Endothelial cell of umbilical vein (primary cell): ENCODE results near the gene PDSS2. TPM values are rescaled to one million over a fixed set of nuclear protein-coding genes. Genes with fewer than 3 reads are reported as not detected.

Experiments
- BruUV-seq: library from RNA; stranded (reverse); fragments of 400-500 nt; replicated peaks from 2 replicates; lab custom pipeline; 2021; lab: Mats Ljungman, UMichigan
- CTCF ChIA-PET: fragments of 300-600, 350-600 bp; sonication (Branson Sonifier 250); formaldehyde crosslinking; loops from one replicate; lab custom pipeline; 2021; ENCODE audit warnings: antibody characterized with exemption, inconsistent platforms; lab: Charles Lee
- POLR2A ChIA-PET: fragments of 300-600, 350-600 bp; sonication (Branson Sonifier 250); formaldehyde crosslinking; loops from one replicate; lab custom pipeline; 2021; ENCODE audit warnings: antibody characterized with exemption, inconsistent platforms; lab: Charles Lee
- DNase-seq: peaks from one replicate; pipeline ENCODE4 v3.0.0-alpha.2; 2011; ENCODE audit warnings: low read depth, low spot score
- FAIRE-seq: peaks from 2 replicates; lab custom pipeline; 2011; peaks lifted over from hg19 to GRCh38; lab: Jason Lieb, UNC
- H2AFZ ChIP-seq: 2 replicates; pipeline ENCODE4 v1.6.0; 2012; ENCODE audit warnings: low read depth, low read length, control low read depth, inconsistent platforms
- H3K27ac ChIP-seq: 2 replicates; pipeline ENCODE4 v1.5.1; 2011; ENCODE audit warnings: low read depth, mild to moderate bottlenecking, control low read depth, low read length, moderate library complexity; ENCODE audit not compliant: insufficient read depth
- H3K27me3 ChIP-seq, 2 experiments: 2 replicates each; pipeline versions ENCODE4 v1.6.0 to v1.6.1; 2011; ENCODE audit warnings: low read length in 2 of 2, mixed read lengths in 1 of 2; ENCODE audit not compliant: control insufficient read depth in 2 of 2, insufficient read depth in 2 of 2
- H3K36me3 ChIP-seq, 2 experiments: 2 replicates in 1 of 2; 3 replicates in 1 of 2; pipeline ENCODE4 v1.5.1; 2011; ENCODE audit warnings: low read length in 2 of 2, mild to moderate bottlenecking in 1 of 2, moderate library complexity in 1 of 2; ENCODE audit not compliant: control insufficient read depth in 2 of 2, insufficient read depth in 2 of 2; ENCODE audit errors: extremely low read depth in 1 of 2
- H3K4me1 ChIP-seq: 3 replicates; pipeline ENCODE4 v1.5.1; 2011; ENCODE audit warnings: mild to moderate bottlenecking, low read length; ENCODE audit not compliant: control insufficient read depth, insufficient read depth; ENCODE audit errors: extremely low read depth
- H3K4me2 ChIP-seq: 2 replicates; pipeline ENCODE4 v1.6.1; 2011; ENCODE audit warnings: low read length, control low read depth, mixed read lengths; ENCODE audit not compliant: insufficient read depth
- H3K4me3 ChIP-seq, 3 experiments: fragments of 200-600 bp in 1 of 3; sonication (generic), shearing (Covaris generic) in 1 of 3; replicated peaks in 1 of 3; 2 replicates each; pipeline ENCODE4 v1.5.1; 2011 to 2016; ENCODE audit warnings: control low read depth in 3 of 3, low read length in 3 of 3, mild to moderate bottlenecking in 2 of 3, inconsistent platforms in 1 of 3, low read depth in 1 of 3, moderate library complexity in 1 of 3; ENCODE audit not compliant: insufficient read depth in 1 of 3
- H3K79me2 ChIP-seq: 2 replicates; pipeline ENCODE4 v1.6.0; 2012; ENCODE audit warnings: low read length, inconsistent platforms; ENCODE audit not compliant: control insufficient read depth, insufficient read depth
- H3K9ac ChIP-seq: replicated peaks from 2 replicates; pipeline ENCODE3; 2011; ENCODE audit warnings: low read length, control low read depth; ENCODE audit not compliant: insufficient read depth; ENCODE audit errors: extremely low read depth
- H3K9me1 ChIP-seq: replicated peaks from 3 replicates; pipeline ENCODE4 v1.6.0; 2011; ENCODE audit warnings: mild to moderate bottlenecking, low read length; ENCODE audit not compliant: control insufficient read depth, insufficient read depth; ENCODE audit errors: extremely low read depth
- H3K9me3 ChIP-seq: replicated peaks from 2 replicates; pipeline ENCODE4 v1.5.1; 2012; ENCODE audit warnings: low read length, inconsistent platforms; ENCODE audit not compliant: control insufficient read depth, insufficient read depth
- H4K20me1 ChIP-seq: replicated peaks from 2 replicates; pipeline ENCODE3; 2011; ENCODE audit warnings: mild to moderate bottlenecking, low read length; ENCODE audit not compliant: control insufficient read depth, insufficient read depth; ENCODE audit errors: extremely low read depth
- EZH2 ChIP-seq: IDR thresholded peaks from 2 replicates; pipeline ENCODE4 v1.6.1; 2012; ENCODE audit warnings: borderline replicate concordance, low read depth, mild to moderate bottlenecking, moderate library complexity, low read length, inconsistent platforms; ENCODE audit not compliant: severe bottlenecking
- FOS ChIP-seq: IDR thresholded peaks from 2 replicates; pipeline ENCODE4 v1.6.1; 2011; ENCODE audit warnings: mild to moderate bottlenecking, low read length, moderate library complexity, borderline replicate concordance; ENCODE audit not compliant: insufficient read depth
- GATA2 ChIP-seq: IDR thresholded peaks from 2 replicates; pipeline ENCODE4 v1.7.0; 2011; ENCODE audit warnings: low read depth, mild to moderate bottlenecking, moderate library complexity, mixed read lengths, low read length; ENCODE audit not compliant: insufficient read length, insufficient read depth
- JUN ChIP-seq: IDR thresholded peaks from 2 replicates; pipeline ENCODE4 v1.6.1; 2011; ENCODE audit warnings: borderline replicate concordance, low read depth; ENCODE audit not compliant: insufficient read length, insufficient read depth
- MYC ChIP-seq: IDR thresholded peaks from one replicate; pipeline ENCODE4 v1.6.1; 2011; ENCODE audit warnings: mild to moderate bottlenecking, low read depth, low read length
- POLR2A ChIP-seq: IDR thresholded peaks from 2 replicates; pipeline ENCODE4 v1.6.1; 2012; ENCODE audit warnings: low read depth, mild to moderate bottlenecking, control low read depth, low read length
- POLR2AphosphoS5 ChIP-seq: IDR thresholded peaks from 2 replicates; pipeline ENCODE4 v1.6.1; 2012; ENCODE audit warnings: low read depth, mild to moderate bottlenecking, control low read depth, low read length, moderate library complexity; ENCODE audit not compliant: insufficient read depth
- dilution Hi-C: fragments of 300-500 bp; cut with MboI; formaldehyde crosslinking; loops from one replicate; pipeline ENCODE4 v1.15.0; 2019; ENCODE audit warnings: low sequenced_read_pairs; ENCODE audit not compliant: extremely low pct_ligation_motif_present
- intact Hi-C: fragments of 100-400 bp; cut with micrococcal nuclease; formaldehyde crosslinking; loops from one replicate; pipeline ENCODE4 v1.10.0; 2022
- polyA plus RNA-seq, 4 experiments: library from polyadenylated mRNA; depleted of rRNA in 3 of 4; stranded (reverse) in 3 of 4; unstranded in 1 of 4; fragments of >200 nt; gene quantifications; 2 replicates each; pipeline versions ENCODE4 v1.2.1 to v1.2.3, GENCODE V29; 2011 to 2012; ENCODE audit warnings: missing spikeins in 1 of 4
- total RNA-seq: library from RNA; stranded (reverse); gene quantifications from 2 replicates; pipeline ENCODE4 v1.2.3, GENCODE V29; 2021
- TF ChIP-seq, protein P1 (sequence below), 2 donors: IDR thresholded peaks; 1 replicate in 1 of 2; 2 replicates in 1 of 2; pipeline ENCODE4 v1.5.1; 2011; ENCODE audit warnings: low read length in 2 of 2, mild to moderate bottlenecking in 2 of 2, moderate library complexity in 2 of 2, control low read depth in 1 of 2, inconsistent platforms in 1 of 2, low read depth in 1 of 2; ENCODE audit not compliant: insufficient read depth in 1 of 2; ENCODE audit errors: extremely low read depth in 1 of 2
- TF ChIP-seq, protein P2 (sequence below): IDR thresholded peaks from 2 replicates; pipeline ENCODE4 v1.6.1; 2011; ENCODE audit not compliant: insufficient read depth, insufficient read length

The PDSS2 gene
- total and polyA plus RNA-seq, 2 donors (not counting 3 experiments of a cell fraction or from before 2014, with no cell fraction given): 7.6 to 9.3 TPM

DNA sequence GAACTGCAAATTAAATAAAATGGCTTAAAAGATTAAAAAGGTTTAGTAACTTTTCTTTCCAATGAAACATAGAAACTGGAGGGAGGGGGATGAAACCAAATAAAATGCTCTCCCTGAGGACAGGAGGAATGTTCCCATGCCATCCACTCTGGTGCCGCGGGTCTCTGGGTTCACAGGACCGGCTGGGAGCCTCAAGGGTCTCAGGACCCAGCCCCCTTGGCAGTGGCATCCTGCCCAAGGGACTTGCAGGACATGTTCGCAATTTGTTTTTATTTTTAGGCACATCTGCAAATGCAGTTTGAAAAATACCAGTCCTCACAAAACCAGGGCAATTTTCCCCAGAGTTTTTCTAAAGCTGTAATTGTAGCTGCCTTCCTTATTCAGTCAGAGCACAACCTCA, 351.6 kb downstream of the PDSS2 start:
- FAIRE-seq (no peak), DNase-seq (no peak)
- no peak for TF ChIP-seq EZH2
- TF ChIP-seq POLR2A: no peak
- TF ChIP-seq FOS: no peak
- TF ChIP-seq GATA2: no peak
- no peak for TF ChIP-seq POLR2AphosphoS5
- TF ChIP-seq, protein P1, sequence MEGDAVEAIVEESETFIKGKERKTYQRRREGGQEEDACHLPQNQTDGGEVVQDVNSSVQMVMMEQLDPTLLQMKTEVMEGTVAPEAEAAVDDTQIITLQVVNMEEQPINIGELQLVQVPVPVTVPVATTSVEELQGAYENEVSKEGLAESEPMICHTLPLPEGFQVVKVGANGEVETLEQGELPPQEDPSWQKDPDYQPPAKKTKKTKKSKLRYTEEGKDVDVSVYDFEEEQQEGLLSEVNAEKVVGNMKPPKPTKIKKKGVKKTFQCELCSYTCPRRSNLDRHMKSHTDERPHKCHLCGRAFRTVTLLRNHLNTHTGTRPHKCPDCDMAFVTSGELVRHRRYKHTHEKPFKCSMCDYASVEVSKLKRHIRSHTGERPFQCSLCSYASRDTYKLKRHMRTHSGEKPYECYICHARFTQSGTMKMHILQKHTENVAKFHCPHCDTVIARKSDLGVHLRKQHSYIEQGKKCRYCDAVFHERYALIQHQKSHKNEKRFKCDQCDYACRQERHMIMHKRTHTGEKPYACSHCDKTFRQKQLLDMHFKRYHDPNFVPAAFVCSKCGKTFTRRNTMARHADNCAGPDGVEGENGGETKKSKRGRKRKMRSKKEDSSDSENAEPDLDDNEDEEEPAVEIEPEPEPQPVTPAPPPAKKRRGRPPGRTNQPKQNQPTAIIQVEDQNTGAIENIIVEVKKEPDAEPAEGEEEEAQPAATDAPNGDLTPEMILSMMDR (IDR thresholded peaks at IDR 0.05; ENCODE audit: extremely low read depth in 1 of 2, insufficient read depth in 1 of 2, low read depth in 1 of 2, low read length in 2 of 2): no peak
- TF ChIP-seq JUN: no peak
- TF ChIP-seq, protein P2, sequence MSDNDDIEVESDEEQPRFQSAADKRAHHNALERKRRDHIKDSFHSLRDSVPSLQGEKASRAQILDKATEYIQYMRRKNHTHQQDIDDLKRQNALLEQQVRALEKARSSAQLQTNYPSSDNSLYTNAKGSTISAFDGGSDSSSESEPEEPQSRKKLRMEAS: no peak
- TF ChIP-seq MYC: no peak
- H2AFZ ChIP-seq: no peak overlapping the region
- no peaks in the 10 kb centered on the region for H3K9me1 ChIP-seq
- no peaks in the 10 kb centered on the region for H3K36me3 ChIP-seq
- H3K9ac ChIP-seq: no peak overlapping the region
- dilution Hi-C loops (no loop called here), intact Hi-C loops (no loop called here)
- no peaks in the 10 kb centered on the region for H3K4me1 ChIP-seq
- ChIA-PET CTCF (interaction anchor here (1.3 kb wide), 1 partner anchor 79 kb away, joined by 3 read pairs; no protein-coding TSS in a partner anchor), POLR2A (no interaction called here)
- no TSS peak for BruUV-seq
- no peaks in the 10 kb centered on the region for H4K20me1 ChIP-seq
- no peaks in the 10 kb centered on the region for H3K79me2 ChIP-seq
- H3K4me3 ChIP-seq: no peak overlapping the region
- no peak overlapping the region for H3K4me2 ChIP-seq
- H3K9me3 ChIP-seq: no peaks in the 10 kb centered on the region
- no peak overlapping the region for H3K27ac ChIP-seq
- no peaks in the 10 kb centered on the region for H3K27me3 ChIP-seq
